Activated naive CD8-positive, alpha-beta T cell treated with anti-CD3 and anti-CD28 coated beads, Interleukin-2, amount 10 ng/mL, durations not matched to agents 7 days and 5 days (primary cell): ENCODE results near the gene SPSB4. TPM values are rescaled to one million over a fixed set of nuclear protein-coding genes. Genes with fewer than 3 reads are reported as not detected.
A peak's percentile ranks its signal among the peaks of the same experiment; 100 is the strongest.

Source experiments
- ATAC-seq: fragments of 150-1000 bp; cut with Tn5 transposase; one replicate; pipeline ENCODE4 v1.10.0; 2021; ENCODE audit warnings: low read depth, moderate library complexity
- POLR2A ChIA-PET: fragments of 350-600 bp; sonication (Branson Sonifier 250); formaldehyde crosslinking; loops from one replicate; lab custom pipeline; 2021; ENCODE audit warnings: antibody characterized with exemption; lab: Charles Lee
- DNase-seq: peaks from one replicate; pipeline ENCODE4 v3.0.0; 2021
- H3K27ac Mint-ChIP-seq: one replicate; pipeline ENCODE4 v1.8.0; 2022; ENCODE audit warnings: mild to moderate bottlenecking, mixed read lengths
- H3K27me3 Mint-ChIP-seq: one replicate; pipeline ENCODE4 v1.8.0; 2022; ENCODE audit warnings: mild to moderate bottlenecking, moderate library complexity, mixed read lengths
- H3K36me3 Mint-ChIP-seq: one replicate; pipeline ENCODE4 v1.8.0; 2021; ENCODE audit warnings: mild to moderate bottlenecking, mixed read lengths
- H3K4me1 Mint-ChIP-seq: one replicate; pipeline ENCODE4 v1.8.0; 2021; ENCODE audit warnings: mixed read lengths
- H3K4me3 Mint-ChIP-seq: one replicate; pipeline ENCODE4 v1.8.0; 2022; ENCODE audit warnings: mild to moderate bottlenecking, moderate library complexity, mixed read lengths
- H3K9me3 Mint-ChIP-seq: one replicate; pipeline ENCODE4 v1.8.0; 2021; ENCODE audit warnings: mixed read lengths
- total RNA-seq, 2 experiments: library from RNA; stranded (reverse); gene quantifications; one replicate each; pipeline ENCODE4 v1.2.3, GENCODE V29; 2021

SPSB4 gene
- total RNA-seq, 2 experiments from 2014 or later, result not detected

- POLR2A ChIA-PET, result no interaction called here
- Mint-ChIP-seq H3K4me3 (no peak overlapping the region), H3K27me3 (peaks cover 22% of the 10 kb centered on the region), H3K36me3 (no peaks in the 10 kb centered on the region), H3K4me1 (peaks cover 11% of the 10 kb centered on the region), H3K9me3 (peaks cover 3% of the 10 kb centered on the region), H3K27ac (no peak overlapping the region)
- ATAC-seq (no peak), DNase-seq (no peak)
Measured at GRCh38 chr3:141059816-141060215, 8.7 kb downstream of the SPSB4 start.

- Mint-ChIP-seq H3K9me3 (peaks cover 3% of the 10 kb centered on the region), H3K4me1 (peaks cover 11% of the 10 kb centered on the region), H3K27me3 (peaks cover 21% of the 10 kb centered on the region), H3K36me3 (no peaks in the 10 kb centered on the region), H3K27ac (no peak overlapping the region), H3K4me3 (no peak overlapping the region)
- DNase-seq (no peak), ATAC-seq (no peak)
- POLR2A ChIA-PET, result no interaction called here
Measured at GRCh38 chr3:141060327-141060726, 9.2 kb downstream of the SPSB4 start.

- POLR2A ChIA-PET, result no interaction called here
- Mint-ChIP-seq H3K27me3 (peaks cover 15% of the 10 kb centered on the region), H3K36me3 (no peaks in the 10 kb centered on the region), H3K27ac (no peak overlapping the region), H3K9me3 (peaks cover 3% of the 10 kb centered on the region), H3K4me1 (peaks cover 11% of the 10 kb centered on the region), H3K4me3 (no peak overlapping the region)
- DNase-seq (no peak), ATAC-seq (peak; percentile 58)
Measured at GRCh38 chr3:141063831-141064230, 12.7 kb downstream of the SPSB4 start.

GRCh38 chr3:141064255-141064926, 13.2 kb downstream of the SPSB4 start:
- POLR2A ChIA-PET, result no interaction called here

GRCh38 chr3:141065258-141065657, 14.1 kb downstream of the SPSB4 start:
- Mint-ChIP-seq H3K27ac (no peak overlapping the region), H3K27me3 (peaks cover 15% of the 10 kb centered on the region), H3K4me1 (peaks cover 11% of the 10 kb centered on the region), H3K9me3 (no peaks in the 10 kb centered on the region), H3K36me3 (no peaks in the 10 kb centered on the region), H3K4me3 (no peak overlapping the region)
- no peak for ATAC-seq
- POLR2A ChIA-PET, result no interaction called here
- DNase-seq, result no peak

More at GRCh38 chr3:141064255-141064926, 13.2 kb downstream of the SPSB4 start:
- peaks cover under 1% of the 10 kb centered on the region for H3K9me3 Mint-ChIP-seq
- ATAC-seq (no peak), DNase-seq (no peak)
- H3K4me1 Mint-ChIP-seq, result peaks cover 11% of the 10 kb centered on the region
- no peak overlapping the region for H3K27ac Mint-ChIP-seq
- no peak overlapping the region for H3K4me3 Mint-ChIP-seq
- H3K36me3 Mint-ChIP-seq, result no peaks in the 10 kb centered on the region
- H3K27me3 Mint-ChIP-seq, result peaks cover 15% of the 10 kb centered on the region

GRCh38 chr3:141065841-141066805, 15.0 kb downstream of the SPSB4 start:
- H3K4me3 Mint-ChIP-seq, result no peak overlapping the region
- H3K27me3 Mint-ChIP-seq, result peaks cover 15% of the 10 kb centered on the region

GRCh38 chr3:141067206-141067974, 16.2 kb downstream of the SPSB4 start:
- Mint-ChIP-seq H3K4me1 (peaks cover 9% of the 10 kb centered on the region), H3K9me3 (no peaks in the 10 kb centered on the region), H3K36me3 (no peaks in the 10 kb centered on the region), H3K4me3 (no peak overlapping the region), H3K27me3 (peaks cover 9% of the 10 kb centered on the region), H3K27ac (no peak overlapping the region)
- DNase-seq, result no peak
- POLR2A ChIA-PET, result no interaction called here
- ATAC-seq, result no peak

More at GRCh38 chr3:141065841-141066805, 15.0 kb downstream of the SPSB4 start:
- ATAC-seq, result no peak
- Mint-ChIP-seq H3K9me3 (no peaks in the 10 kb centered on the region), H3K27ac (no peak overlapping the region), H3K4me1 (peaks cover 9% of the 10 kb centered on the region), H3K36me3 (no peaks in the 10 kb centered on the region)
- DNase-seq, result no peak
- POLR2A ChIA-PET, result no interaction called here

- H3K27ac Mint-ChIP-seq, result no peak overlapping the region
- H3K36me3 Mint-ChIP-seq, result no peaks in the 10 kb centered on the region
- peaks cover 3% of the 10 kb centered on the region for H3K27me3 Mint-ChIP-seq
- H3K9me3 Mint-ChIP-seq, result no peaks in the 10 kb centered on the region
- no peak for ATAC-seq
- H3K4me1 Mint-ChIP-seq, result no peaks in the 10 kb centered on the region
- POLR2A ChIA-PET, result no interaction called here
- no peak overlapping the region for H3K4me3 Mint-ChIP-seq
- no peak for DNase-seq
Measured at GRCh38 chr3:141070229-141070628, 19.1 kb downstream of the SPSB4 start.

- H3K36me3 Mint-ChIP-seq, result no peaks in the 10 kb centered on the region
- ATAC-seq (no peak), DNase-seq (no peak)
- H3K27ac Mint-ChIP-seq, result no peak overlapping the region
- H3K4me3 Mint-ChIP-seq, result no peak overlapping the region
- no peaks in the 10 kb centered on the region for H3K4me1 Mint-ChIP-seq
- H3K27me3 Mint-ChIP-seq, result peaks cover 2% of the 10 kb centered on the region
- POLR2A ChIA-PET, result no interaction called here
- no peaks in the 10 kb centered on the region for H3K9me3 Mint-ChIP-seq
Measured at GRCh38 chr3:141070727-141071357, 19.7 kb downstream of the SPSB4 start.

- POLR2A ChIA-PET, result no interaction called here
Measured at GRCh38 chr3:141071681-141072260, 20.6 kb downstream of the SPSB4 start.

GRCh38 chr3:141072950-141073349, 21.8 kb downstream of the SPSB4 start:
- ATAC-seq, result no peak
- Mint-ChIP-seq H3K4me3 (no peak overlapping the region), H3K4me1 (peaks cover 9% of the 10 kb centered on the region), H3K27ac (no peak overlapping the region), H3K27me3 (peaks cover 3% of the 10 kb centered on the region), H3K9me3 (no peaks in the 10 kb centered on the region), H3K36me3 (no peaks in the 10 kb centered on the region)
- DNase-seq, result no peak
- POLR2A ChIA-PET, result no interaction called here

More at GRCh38 chr3:141071681-141072260, 20.6 kb downstream of the SPSB4 start:
- no peak overlapping the region for H3K4me3 Mint-ChIP-seq
- H3K27me3 Mint-ChIP-seq, result peaks cover 2% of the 10 kb centered on the region
- H3K27ac Mint-ChIP-seq, result no peak overlapping the region
- H3K36me3 Mint-ChIP-seq, result no peaks in the 10 kb centered on the region
- ATAC-seq (no peak), DNase-seq (no peak)
- H3K9me3 Mint-ChIP-seq, result no peaks in the 10 kb centered on the region
- peaks cover 2% of the 10 kb centered on the region for H3K4me1 Mint-ChIP-seq

- Mint-ChIP-seq H3K9me3 (no peaks in the 10 kb centered on the region), H3K4me3 (no peak overlapping the region), H3K27ac (no peak overlapping the region), H3K4me1 (peaks cover 9% of the 10 kb centered on the region), H3K36me3 (no peaks in the 10 kb centered on the region), H3K27me3 (peaks cover 3% of the 10 kb centered on the region)
- ATAC-seq (no peak), DNase-seq (no peak)
- POLR2A ChIA-PET, result no interaction called here
Measured at GRCh38 chr3:141073580-141073979, 22.4 kb downstream of the SPSB4 start.
